GM23338 (cell line): ENCODE measurements around the gene TMEM94. TPM values are rescaled to one million over a fixed set of nuclear protein-coding genes. Genes with fewer than 3 reads are reported as not detected.

Source experiments
- ATAC-seq: fragments of 200-7000 bp; cut with Tn5 transposase; 3 replicates; pipeline ENCODE4 v1.9.1; 2020
- DNase-seq: peaks from one replicate; pipeline ENCODE4 v3.0.0-alpha.2; 2015; ENCODE audit warnings: low spot score
- H2AFZ ChIP-seq: fragments of 200-600 bp; sonication (generic); 2 replicates; pipeline ENCODE4 v1.8.0; 2016; ENCODE audit warnings: antibody characterized with exemption, mild to moderate bottlenecking, moderate library complexity
- H3F3A ChIP-seq: fragments of 200-600 bp; sonication (generic); replicated peaks from 2 replicates; pipeline ENCODE4 v1.8.0; 2017; ENCODE audit warnings: antibody characterized with exemption, mixed run types, low read depth
- H3K27ac ChIP-seq: fragments of 200-600 bp; sonication (generic); 2 replicates; pipeline ENCODE4 v1.6.1; 2016; ENCODE audit warnings: low read depth
- H3K27me3 ChIP-seq: fragments of 200-600 bp; sonication (generic); 2 replicates; pipeline ENCODE4 v1.8.0; 2016; ENCODE audit warnings: mild to moderate bottlenecking, mixed run types, moderate library complexity; ENCODE audit not compliant: insufficient read depth
- H3K36me3 ChIP-seq: fragments of 200-600 bp; sonication (generic); 2 replicates; pipeline ENCODE4 v1.8.0; 2016; ENCODE audit warnings: mild to moderate bottlenecking; ENCODE audit not compliant: insufficient read depth
- H3K4me1 ChIP-seq: fragments of 200-600 bp; sonication (generic); 2 replicates; pipeline ENCODE4 v1.8.0; 2016; ENCODE audit warnings: mild to moderate bottlenecking, moderate library complexity; ENCODE audit not compliant: insufficient read depth
- H3K4me2 ChIP-seq: fragments of 200-600 bp; sonication (generic); 2 replicates; pipeline ENCODE4 v1.7.1; 2017; ENCODE audit warnings: mixed run types
- H3K4me3 ChIP-seq: fragments of 200-600 bp; sonication (generic); 2 replicates; pipeline ENCODE4 v1.6.1; 2016; ENCODE audit warnings: mixed run types
- H3K79me2 ChIP-seq: fragments of 200-600 bp; sonication (generic); replicated peaks from 2 replicates; pipeline ENCODE4 v1.8.0; 2017; ENCODE audit warnings: mild to moderate bottlenecking; ENCODE audit not compliant: insufficient read depth
- H3K9me2 ChIP-seq: fragments of 200-600 bp; sonication (generic); 2 replicates; pipeline ENCODE4 v1.8.0; 2017; ENCODE audit not compliant: insufficient read depth
- H4K20me1 ChIP-seq: fragments of 200-600 bp; sonication (generic); replicated peaks from 2 replicates; pipeline ENCODE4 v1.8.0; 2017; ENCODE audit warnings: mild to moderate bottlenecking; ENCODE audit not compliant: insufficient read depth
- H3K27ac Mint-ChIP-seq: 2 replicates; pipeline ENCODE4 v1.8.0; 2020; ENCODE audit warnings: inconsistent platforms, mild to moderate bottlenecking, moderate library complexity, mixed read lengths
- H3K27me3 Mint-ChIP-seq: 3 replicates; pipeline ENCODE4 v1.8.0; 2022; ENCODE audit warnings: low read depth, mild to moderate bottlenecking, moderate library complexity, mixed read lengths, inconsistent platforms; ENCODE audit not compliant: insufficient read depth, poor library complexity
- H3K36me3 Mint-ChIP-seq: 3 replicates; pipeline ENCODE4 v1.8.0; 2021; ENCODE audit warnings: low read depth, mild to moderate bottlenecking, inconsistent platforms, moderate library complexity, mixed read lengths
- H3K4me1 Mint-ChIP-seq: 3 replicates; pipeline ENCODE4 v1.8.0; 2020; ENCODE audit warnings: mild to moderate bottlenecking, inconsistent platforms, mixed read lengths
- H3K4me3 Mint-ChIP-seq: 3 replicates; pipeline ENCODE4 v1.8.0; 2021; ENCODE audit warnings: moderate library complexity, mild to moderate bottlenecking, inconsistent platforms, mixed read lengths
- H3K9me3 Mint-ChIP-seq: 3 replicates; pipeline ENCODE4 v1.8.0; 2020; ENCODE audit warnings: moderate library complexity, mild to moderate bottlenecking, inconsistent platforms, mixed read lengths
- CREB1 ChIP-seq: fragments of 250-450 bp; sonication (Bioruptor Pico); IDR thresholded peaks from 2 replicates; pipeline ENCODE4 v1.5.0; 2020; ENCODE audit warnings: low read depth, mild to moderate bottlenecking, moderate library complexity
- EZH2 ChIP-seq: fragments of 200-600 bp; sonication (generic); IDR thresholded peaks from one replicate; pipeline ENCODE4 v1.8.0; 2017; ENCODE audit warnings: antibody characterized with exemption, mild to moderate bottlenecking, low read depth; ENCODE audit not compliant: unreplicated experiment
- EZH2phosphoT487 ChIP-seq: fragments of 200-600 bp; sonication (generic); IDR thresholded peaks from one replicate; pipeline ENCODE4 v1.8.1; 2018; ENCODE audit warnings: antibody characterized with exemption; ENCODE audit not compliant: unreplicated experiment
- JUNB ChIP-seq: IDR thresholded peaks from one replicate; pipeline ENCODE4 v1.6.1; 2016; ENCODE audit warnings: antibody characterized with exemption; ENCODE audit not compliant: unreplicated experiment
- NANOG ChIP-seq: IDR thresholded peaks from 2 replicates; pipeline ENCODE4 v1.6.1; 2016; ENCODE audit warnings: antibody characterized with exemption, borderline replicate concordance
- POLR2AphosphoS5 ChIP-seq: IDR thresholded peaks from 2 replicates; pipeline ENCODE4 v1.6.1; 2016; ENCODE audit warnings: antibody characterized with exemption, low read depth
- STAT1 ChIP-seq: IDR thresholded peaks from one replicate; pipeline ENCODE4 v1.6.1; 2016; ENCODE audit warnings: antibody characterized with exemption; ENCODE audit not compliant: unreplicated experiment
- ZNF114 ChIP-seq: fragments of 250-450 bp; sonication (Bioruptor Pico); IDR thresholded peaks from 2 replicates; pipeline ENCODE4 v1.5.0; 2020; ENCODE audit warnings: mild to moderate bottlenecking, moderate library complexity
- ZNF331 ChIP-seq: fragments of 250-450 bp; sonication (Bioruptor Pico); IDR thresholded peaks from 2 replicates; pipeline ENCODE4 v1.5.0; 2020; ENCODE audit warnings: low read depth, mild to moderate bottlenecking, moderate library complexity
- polyA plus RNA-seq: library from polyadenylated mRNA; unstranded; fragments of >200 nt; fragmentation: Nextera tagmentation; extraction: Ambion mirVana; gene quantifications from 2 replicates; pipeline ENCODE4 v1.2.1, GENCODE V29; 2016
- total RNA-seq: library from RNA; depleted of rRNA; stranded (reverse); fragments of >200 nt; shearing (Covaris generic); gene quantifications from 2 replicates; pipeline ENCODE4 v1.2.3, GENCODE V29; 2014
- TF ChIP-seq, protein P1 (sequence below): IDR thresholded peaks from 2 replicates; pipeline ENCODE4 v1.6.1; 2016; ENCODE audit warnings: antibody characterized with exemption
- TF ChIP-seq, protein P2 (sequence below): fragments of 250-450 bp; sonication (Bioruptor Pico); IDR thresholded peaks from 2 replicates; pipeline ENCODE4 v1.5.0; 2020; ENCODE audit warnings: mild to moderate bottlenecking, moderate library complexity
- TF ChIP-seq, protein P3 (sequence below): IDR thresholded peaks from one replicate; pipeline ENCODE4 v1.6.1; 2018; ENCODE audit warnings: antibody characterized with exemption; ENCODE audit not compliant: unreplicated experiment
- TF ChIP-seq, protein P4 (sequence below), 2 experiments: fragments of 200-600 bp in 1 of 2; sonication (generic) in 1 of 2; conservative IDR thresholded peaks; 2 replicates each; pipeline versions ENCODE4 v1.5.1 to v1.6.1; 2016 to 2017; ENCODE audit warnings: antibody characterized with exemption in 2 of 2, low read depth in 2 of 2, mild to moderate bottlenecking in 2 of 2, moderate library complexity in 1 of 2

TMEM94 gene
- total and polyA plus RNA-seq, 2 experiments from 2014 or later, result 24.0 to 66.0 TPM

DNA sequence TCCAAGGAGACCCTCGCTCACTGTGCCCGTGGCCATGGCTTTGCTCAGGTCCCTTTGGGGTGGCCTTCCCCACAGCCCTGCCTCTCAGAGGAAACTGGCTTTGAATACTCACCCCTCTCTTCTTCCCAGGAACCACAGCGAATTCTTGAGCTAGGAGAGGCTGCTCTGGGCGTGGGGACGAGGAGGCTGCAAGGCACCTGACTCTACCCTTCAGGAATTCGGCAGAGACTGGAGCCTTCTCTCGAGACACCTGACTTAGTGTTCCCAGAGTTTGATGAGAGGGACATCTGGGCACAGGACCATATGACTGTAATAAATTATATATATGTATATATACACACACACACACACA is 75.3 kb downstream of the TMEM94 start:
- Histone ChIP-seq H3K9me2 (no peaks in the 10 kb centered on the region), H3K4me1 (peaks cover 6% of the 10 kb centered on the region; the same call in 1 of the 2 replicates), H3K4me2 (no peak overlapping the region), H3K36me3 (no peaks in the 10 kb centered on the region), H2AFZ (no peak overlapping the region), H3K27me3 (peaks cover under 1% of the 10 kb centered on the region; the same call in 1 of the 2 replicates), H3F3A (peaks cover 2% of the 10 kb centered on the region; the same call in 1 of the 2 replicates), H3K79me2 (peaks cover 19% of the 10 kb centered on the region), H3K4me3 (no peak overlapping the region), H3K27ac (no peak overlapping the region), H4K20me1 (peaks cover 15% of the 10 kb centered on the region)
- peaks cover 19% of the 10 kb centered on the region for H3K27me3 Mint-ChIP-seq
- no peak for TF ChIP-seq CREB1 (CRISPR knock-in tag)
- TF ChIP-seq, protein P1, sequence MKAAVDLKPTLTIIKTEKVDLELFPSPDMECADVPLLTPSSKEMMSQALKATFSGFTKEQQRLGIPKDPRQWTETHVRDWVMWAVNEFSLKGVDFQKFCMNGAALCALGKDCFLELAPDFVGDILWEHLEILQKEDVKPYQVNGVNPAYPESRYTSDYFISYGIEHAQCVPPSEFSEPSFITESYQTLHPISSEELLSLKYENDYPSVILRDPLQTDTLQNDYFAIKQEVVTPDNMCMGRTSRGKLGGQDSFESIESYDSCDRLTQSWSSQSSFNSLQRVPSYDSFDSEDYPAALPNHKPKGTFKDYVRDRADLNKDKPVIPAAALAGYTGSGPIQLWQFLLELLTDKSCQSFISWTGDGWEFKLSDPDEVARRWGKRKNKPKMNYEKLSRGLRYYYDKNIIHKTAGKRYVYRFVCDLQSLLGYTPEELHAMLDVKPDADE, result no peak
- no peak for TF ChIP-seq JUNB
- no peak for TF ChIP-seq NANOG
- TF ChIP-seq STAT1, result no peak
- no peak for TF ChIP-seq POLR2AphosphoS5
- TF ChIP-seq, protein P2, sequence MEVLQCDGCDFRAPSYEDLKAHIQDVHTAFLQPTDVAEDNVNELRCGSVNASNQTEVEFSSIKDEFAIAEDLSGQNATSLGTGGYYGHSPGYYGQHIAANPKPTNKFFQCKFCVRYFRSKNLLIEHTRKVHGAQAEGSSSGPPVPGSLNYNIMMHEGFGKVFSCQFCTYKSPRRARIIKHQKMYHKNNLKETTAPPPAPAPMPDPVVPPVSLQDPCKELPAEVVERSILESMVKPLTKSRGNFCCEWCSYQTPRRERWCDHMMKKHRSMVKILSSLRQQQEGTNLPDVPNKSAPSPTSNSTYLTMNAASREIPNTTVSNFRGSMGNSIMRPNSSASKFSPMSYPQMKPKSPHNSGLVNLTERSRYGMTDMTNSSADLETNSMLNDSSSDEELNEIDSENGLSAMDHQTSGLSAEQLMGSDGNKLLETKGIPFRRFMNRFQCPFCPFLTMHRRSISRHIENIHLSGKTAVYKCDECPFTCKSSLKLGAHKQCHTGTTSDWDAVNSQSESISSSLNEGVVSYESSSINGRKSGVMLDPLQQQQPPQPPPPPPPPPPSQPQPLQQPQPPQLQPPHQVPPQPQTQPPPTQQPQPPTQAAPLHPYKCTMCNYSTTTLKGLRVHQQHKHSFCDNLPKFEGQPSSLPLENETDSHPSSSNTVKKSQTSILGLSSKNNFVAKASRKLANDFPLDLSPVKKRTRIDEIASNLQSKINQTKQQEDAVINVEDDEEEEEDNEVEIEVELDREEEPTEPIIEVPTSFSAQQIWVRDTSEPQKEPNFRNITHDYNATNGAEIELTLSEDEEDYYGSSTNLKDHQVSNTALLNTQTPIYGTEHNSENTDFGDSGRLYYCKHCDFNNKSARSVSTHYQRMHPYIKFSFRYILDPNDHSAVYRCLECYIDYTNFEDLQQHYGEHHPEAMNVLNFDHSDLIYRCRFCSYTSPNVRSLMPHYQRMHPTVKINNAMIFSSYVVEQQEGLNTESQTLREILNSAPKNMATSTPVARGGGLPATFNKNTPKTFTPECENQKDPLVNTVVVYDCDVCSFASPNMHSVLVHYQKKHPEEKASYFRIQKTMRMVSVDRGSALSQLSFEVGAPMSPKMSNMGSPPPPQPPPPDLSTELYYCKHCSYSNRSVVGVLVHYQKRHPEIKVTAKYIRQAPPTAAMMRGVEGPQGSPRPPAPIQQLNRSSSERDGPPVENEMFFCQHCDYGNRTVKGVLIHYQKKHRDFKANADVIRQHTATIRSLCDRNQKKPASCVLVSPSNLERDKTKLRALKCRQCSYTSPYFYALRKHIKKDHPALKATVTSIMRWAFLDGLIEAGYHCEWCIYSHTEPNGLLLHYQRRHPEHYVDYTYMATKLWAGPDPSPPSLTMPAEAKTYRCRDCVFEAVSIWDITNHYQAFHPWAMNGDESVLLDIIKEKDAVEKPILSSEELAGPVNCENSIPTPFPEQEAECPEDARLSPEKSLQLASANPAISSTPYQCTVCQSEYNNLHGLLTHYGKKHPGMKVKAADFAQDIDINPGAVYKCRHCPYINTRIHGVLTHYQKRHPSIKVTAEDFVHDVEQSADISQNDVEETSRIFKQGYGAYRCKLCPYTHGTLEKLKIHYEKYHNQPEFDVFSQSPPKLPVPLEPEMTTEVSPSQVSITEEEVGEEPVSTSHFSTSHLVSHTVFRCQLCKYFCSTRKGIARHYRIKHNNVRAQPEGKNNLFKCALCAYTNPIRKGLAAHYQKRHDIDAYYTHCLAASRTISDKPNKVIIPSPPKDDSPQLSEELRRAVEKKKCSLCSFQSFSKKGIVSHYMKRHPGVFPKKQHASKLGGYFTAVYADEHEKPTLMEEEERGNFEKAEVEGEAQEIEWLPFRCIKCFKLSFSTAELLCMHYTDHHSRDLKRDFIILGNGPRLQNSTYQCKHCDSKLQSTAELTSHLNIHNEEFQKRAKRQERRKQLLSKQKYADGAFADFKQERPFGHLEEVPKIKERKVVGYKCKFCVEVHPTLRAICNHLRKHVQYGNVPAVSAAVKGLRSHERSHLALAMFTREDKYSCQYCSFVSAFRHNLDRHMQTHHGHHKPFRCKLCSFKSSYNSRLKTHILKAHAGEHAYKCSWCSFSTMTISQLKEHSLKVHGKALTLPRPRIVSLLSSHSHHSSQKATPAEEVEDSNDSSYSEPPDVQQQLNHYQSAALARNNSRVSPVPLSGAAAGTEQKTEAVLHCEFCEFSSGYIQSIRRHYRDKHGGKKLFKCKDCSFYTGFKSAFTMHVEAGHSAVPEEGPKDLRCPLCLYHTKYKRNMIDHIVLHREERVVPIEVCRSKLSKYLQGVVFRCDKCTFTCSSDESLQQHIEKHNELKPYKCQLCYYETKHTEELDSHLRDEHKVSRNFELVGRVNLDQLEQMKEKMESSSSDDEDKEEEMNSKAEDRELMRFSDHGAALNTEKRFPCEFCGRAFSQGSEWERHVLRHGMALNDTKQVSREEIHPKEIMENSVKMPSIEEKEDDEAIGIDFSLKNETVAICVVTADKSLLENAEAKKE (CRISPR knock-in tag), result no peak
- TF ChIP-seq EZH2, result no peak
- TF ChIP-seq, protein P3, sequence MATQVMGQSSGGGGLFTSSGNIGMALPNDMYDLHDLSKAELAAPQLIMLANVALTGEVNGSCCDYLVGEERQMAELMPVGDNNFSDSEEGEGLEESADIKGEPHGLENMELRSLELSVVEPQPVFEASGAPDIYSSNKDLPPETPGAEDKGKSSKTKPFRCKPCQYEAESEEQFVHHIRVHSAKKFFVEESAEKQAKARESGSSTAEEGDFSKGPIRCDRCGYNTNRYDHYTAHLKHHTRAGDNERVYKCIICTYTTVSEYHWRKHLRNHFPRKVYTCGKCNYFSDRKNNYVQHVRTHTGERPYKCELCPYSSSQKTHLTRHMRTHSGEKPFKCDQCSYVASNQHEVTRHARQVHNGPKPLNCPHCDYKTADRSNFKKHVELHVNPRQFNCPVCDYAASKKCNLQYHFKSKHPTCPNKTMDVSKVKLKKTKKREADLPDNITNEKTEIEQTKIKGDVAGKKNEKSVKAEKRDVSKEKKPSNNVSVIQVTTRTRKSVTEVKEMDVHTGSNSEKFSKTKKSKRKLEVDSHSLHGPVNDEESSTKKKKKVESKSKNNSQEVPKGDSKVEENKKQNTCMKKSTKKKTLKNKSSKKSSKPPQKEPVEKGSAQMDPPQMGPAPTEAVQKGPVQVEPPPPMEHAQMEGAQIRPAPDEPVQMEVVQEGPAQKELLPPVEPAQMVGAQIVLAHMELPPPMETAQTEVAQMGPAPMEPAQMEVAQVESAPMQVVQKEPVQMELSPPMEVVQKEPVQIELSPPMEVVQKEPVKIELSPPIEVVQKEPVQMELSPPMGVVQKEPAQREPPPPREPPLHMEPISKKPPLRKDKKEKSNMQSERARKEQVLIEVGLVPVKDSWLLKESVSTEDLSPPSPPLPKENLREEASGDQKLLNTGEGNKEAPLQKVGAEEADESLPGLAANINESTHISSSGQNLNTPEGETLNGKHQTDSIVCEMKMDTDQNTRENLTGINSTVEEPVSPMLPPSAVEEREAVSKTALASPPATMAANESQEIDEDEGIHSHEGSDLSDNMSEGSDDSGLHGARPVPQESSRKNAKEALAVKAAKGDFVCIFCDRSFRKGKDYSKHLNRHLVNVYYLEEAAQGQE, result no peak
- no peak for TF ChIP-seq EZH2phosphoT487
- TF ChIP-seq ZNF331 (CRISPR knock-in tag), result no peak
- no peak for TF ChIP-seq ZNF114 (CRISPR knock-in tag)
- TF ChIP-seq, protein P4, sequence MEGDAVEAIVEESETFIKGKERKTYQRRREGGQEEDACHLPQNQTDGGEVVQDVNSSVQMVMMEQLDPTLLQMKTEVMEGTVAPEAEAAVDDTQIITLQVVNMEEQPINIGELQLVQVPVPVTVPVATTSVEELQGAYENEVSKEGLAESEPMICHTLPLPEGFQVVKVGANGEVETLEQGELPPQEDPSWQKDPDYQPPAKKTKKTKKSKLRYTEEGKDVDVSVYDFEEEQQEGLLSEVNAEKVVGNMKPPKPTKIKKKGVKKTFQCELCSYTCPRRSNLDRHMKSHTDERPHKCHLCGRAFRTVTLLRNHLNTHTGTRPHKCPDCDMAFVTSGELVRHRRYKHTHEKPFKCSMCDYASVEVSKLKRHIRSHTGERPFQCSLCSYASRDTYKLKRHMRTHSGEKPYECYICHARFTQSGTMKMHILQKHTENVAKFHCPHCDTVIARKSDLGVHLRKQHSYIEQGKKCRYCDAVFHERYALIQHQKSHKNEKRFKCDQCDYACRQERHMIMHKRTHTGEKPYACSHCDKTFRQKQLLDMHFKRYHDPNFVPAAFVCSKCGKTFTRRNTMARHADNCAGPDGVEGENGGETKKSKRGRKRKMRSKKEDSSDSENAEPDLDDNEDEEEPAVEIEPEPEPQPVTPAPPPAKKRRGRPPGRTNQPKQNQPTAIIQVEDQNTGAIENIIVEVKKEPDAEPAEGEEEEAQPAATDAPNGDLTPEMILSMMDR (conservative IDR thresholded peaks at IDR 0.05; ENCODE audit: low read depth in 2 of 2), result no peak
- H3K4me1 Mint-ChIP-seq, result peaks cover 18% of the 10 kb centered on the region
- no peak overlapping the region for H3K4me3 Mint-ChIP-seq
- DNase-seq, result no peak
- H3K27ac Mint-ChIP-seq, result no peak overlapping the region
- H3K36me3 Mint-ChIP-seq, result peaks cover 5% of the 10 kb centered on the region; the same call in 2 of the 3 replicates
- H3K9me3 Mint-ChIP-seq, result no peaks in the 10 kb centered on the region
- no peak for ATAC-seq
